GM19099 (cell line): ENCODE results near the gene SHISA6.

Experiments used
- POLR2A ChIP-seq: IDR thresholded peaks from 3 replicates; pipeline ENCODE4 v1.6.1; 2011; ENCODE audit warnings: low read depth; ENCODE audit not compliant: insufficient read length; ENCODE audit errors: extremely low read depth

SHISA6 gene

GRCh38 chr17:11493936-11494335 is 252.9 kb downstream of the SHISA6 start:
- no peak for TF ChIP-seq POLR2A

DNA sequence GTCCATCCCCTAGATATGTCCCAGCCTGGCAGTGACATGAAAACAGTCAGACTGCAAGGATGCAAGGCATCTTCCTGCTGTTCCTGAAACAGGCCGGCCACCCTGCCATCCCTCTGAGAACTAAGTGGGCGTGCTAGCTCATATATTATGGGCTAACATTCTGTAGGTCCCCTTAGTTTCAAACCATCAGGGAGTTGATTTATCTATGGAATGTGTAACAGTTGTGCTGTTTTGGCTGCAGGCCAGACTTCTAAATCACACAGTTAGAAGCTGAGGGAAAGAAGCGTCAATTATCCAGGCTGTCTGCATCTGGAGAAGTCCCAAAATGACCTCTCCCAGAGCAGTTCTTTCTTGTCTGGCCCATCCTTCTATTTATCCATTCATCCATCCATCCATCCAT is 254.6 kb downstream of the SHISA6 start:
- no peak for TF ChIP-seq POLR2A

DNA sequence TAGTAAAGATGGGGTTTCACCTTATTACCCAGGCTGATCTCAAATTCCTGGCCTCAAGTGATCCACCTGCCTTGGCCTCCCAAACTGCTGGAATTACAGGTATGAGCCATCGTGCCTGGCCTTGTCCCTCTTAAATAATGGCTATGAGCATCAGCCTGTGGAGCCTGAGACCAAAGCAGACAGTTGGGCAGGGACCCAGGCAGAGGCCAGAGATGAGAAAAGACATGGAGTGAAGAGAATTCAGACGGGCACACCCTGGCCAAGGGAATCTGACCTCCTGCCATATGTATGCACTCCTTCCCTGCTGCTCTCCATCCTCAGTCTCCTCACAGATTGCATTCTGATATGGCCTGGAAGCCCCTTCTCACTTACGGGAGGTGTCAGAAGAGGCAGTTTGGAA is 258.9 kb downstream of the SHISA6 start:
- no peak for TF ChIP-seq POLR2A

GRCh38 chr17:11503308-11504035 is 262.5 kb downstream of the SHISA6 start:
- no peak for TF ChIP-seq POLR2A

DNA sequence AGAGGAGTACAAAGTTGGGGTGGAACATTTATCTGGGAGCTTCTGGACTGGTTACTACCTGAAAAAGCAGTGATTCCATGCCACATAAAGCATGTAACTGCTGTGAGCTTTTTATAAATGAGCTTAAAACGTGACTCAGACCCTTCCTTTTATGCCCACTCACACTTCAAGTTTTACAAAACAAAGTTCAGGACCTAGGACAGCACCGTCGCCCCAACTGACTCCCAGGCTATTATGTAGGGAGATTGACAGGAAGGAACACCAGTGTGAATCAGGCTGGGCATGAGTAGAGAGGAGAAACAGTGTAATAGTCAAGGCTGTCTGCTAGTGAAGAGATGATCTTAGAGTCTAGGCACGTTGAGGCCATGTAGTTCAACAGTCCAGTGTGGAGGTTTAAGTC is 265.6 kb downstream of the SHISA6 start:
- TF ChIP-seq POLR2A: no peak

GRCh38 chr17:11511696-11512095 is 270.7 kb downstream of the SHISA6 start:
- no peak for TF ChIP-seq POLR2A

DNA sequence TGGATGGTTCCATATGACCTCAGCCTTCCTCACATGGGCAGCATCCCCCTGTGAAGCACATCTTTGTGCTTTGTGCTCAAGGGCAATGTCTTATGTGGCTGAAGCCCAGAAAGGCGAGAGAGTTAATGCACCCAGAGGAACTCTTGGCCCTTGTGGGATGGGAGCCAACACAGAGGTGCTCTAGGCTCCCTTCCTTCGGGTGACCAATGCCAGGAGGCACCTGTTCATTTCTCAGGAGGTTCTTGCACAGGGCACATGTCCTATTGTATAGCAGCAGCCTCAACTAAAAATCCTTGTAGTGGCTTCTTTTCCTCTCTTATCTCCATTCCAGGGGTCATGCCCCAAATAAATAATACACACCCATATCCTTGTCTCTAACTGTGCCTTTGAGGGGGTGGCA is 273.6 kb downstream of the SHISA6 start:
- no peak for TF ChIP-seq POLR2A

DNA sequence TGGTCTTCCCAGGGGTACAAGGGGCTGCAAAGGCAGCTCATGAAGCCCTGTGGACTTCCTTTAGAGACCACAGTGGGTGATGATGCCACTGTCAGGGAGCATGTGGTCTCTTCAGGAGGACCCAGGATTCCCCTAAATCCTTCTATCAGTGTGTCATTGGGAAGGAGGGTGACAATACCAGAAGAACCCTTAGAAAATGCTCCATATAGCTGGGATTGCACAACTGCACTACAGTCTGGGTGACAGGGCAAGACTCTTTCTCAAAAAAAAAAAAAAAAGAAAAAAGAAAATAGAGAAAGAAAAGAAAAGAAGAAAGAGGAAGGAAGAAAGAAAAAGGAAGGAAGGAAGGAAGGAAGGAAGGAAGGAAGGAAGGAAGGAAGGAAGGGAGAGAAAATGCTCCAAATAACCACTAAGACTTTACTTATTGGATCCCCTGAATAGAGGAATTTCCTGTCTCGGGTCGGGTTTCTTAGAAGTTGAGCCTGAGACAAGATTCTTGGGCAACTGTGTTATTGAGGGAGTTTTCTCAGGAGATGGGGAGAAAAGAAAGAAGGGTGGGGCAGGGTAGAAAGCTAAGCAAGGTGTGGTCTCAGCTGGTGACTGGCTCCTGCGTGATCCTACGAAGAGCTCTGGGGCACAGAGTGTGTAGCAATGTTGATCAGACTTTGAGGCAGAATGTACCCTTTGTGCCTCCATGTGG is 274.1 kb downstream of the SHISA6 start:
- no peak for TF ChIP-seq POLR2A

DNA sequence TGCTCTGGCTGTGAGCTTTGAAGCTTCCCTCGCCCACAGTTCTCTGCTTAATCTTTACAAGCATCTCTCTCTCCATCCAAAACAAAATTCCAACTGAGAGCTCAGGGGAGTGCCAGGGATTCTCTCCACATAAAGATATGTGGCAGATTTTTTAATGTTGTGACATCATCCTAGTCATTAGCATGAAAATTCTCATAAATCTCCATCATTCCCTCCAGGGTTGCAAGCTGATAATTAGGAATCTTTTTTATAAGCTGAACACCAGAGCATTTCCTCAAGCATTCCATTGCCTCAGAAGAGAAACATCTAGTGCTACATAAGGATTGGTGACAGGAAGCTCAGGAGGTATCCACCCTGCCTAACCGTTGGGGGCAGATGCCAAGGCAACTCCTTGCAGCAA is 274.9 kb downstream of the SHISA6 start:
- no peak for TF ChIP-seq POLR2A

DNA sequence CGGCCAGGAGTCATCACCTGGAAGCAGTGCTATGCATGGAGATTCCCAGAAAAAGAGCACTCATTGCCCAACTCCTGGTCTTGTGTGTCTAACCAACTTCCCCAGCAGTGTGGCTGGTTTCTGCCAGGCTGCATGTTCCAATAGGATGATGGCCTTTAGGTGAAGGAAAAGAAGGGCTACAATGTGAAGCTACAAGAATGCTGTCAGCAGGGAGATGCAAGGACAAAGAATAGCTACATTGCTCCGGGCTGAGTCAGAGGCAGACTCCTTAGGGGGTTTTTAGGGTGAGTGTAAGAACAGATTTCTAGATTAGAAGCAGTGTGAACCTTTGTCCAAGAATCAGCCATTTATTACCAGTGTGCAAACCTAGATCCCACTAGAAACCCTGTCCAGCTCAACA is 294.2 kb downstream of the SHISA6 start:
- TF ChIP-seq POLR2A: no peak

- TF ChIP-seq POLR2A: no peak
Observed at GRCh38 chr17:11538366-11538765, 297.4 kb downstream of the SHISA6 start.

DNA sequence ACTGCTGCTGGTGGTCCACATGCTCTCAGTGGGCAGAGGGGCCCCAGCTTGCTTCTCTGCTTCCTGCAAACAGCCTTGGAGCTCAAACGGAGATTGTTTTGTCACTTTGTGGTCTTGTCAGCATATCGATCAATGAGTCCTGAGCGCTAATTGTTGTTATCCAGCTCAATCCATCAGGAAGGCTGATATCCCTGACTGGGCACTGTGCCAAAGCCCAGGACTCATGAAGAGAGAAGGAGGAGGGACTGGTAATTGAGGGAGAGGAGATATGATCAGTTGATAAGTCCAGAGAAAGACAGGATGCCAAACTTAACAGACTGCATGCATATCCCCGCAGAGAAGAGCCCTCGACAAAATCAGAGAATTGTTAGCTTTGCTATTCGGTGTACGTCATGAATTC is 298.6 kb downstream of the SHISA6 start:
- no peak for TF ChIP-seq POLR2A

GRCh38 chr17:11545002-11545401 is 304.0 kb downstream of the SHISA6 start:
- no peak for TF ChIP-seq POLR2A

GRCh38 chr17:11545696-11546095 is 304.7 kb downstream of the SHISA6 start:
- no peak for TF ChIP-seq POLR2A

GRCh38 chr17:11547853-11548252 is 306.8 kb downstream of the SHISA6 start:
- TF ChIP-seq POLR2A: no peak

GRCh38 chr17:11548398-11548797 is 307.4 kb downstream of the SHISA6 start:
- TF ChIP-seq POLR2A: no peak
